ENCODE measurements around the gene KRTAP19-6.

DNA sequence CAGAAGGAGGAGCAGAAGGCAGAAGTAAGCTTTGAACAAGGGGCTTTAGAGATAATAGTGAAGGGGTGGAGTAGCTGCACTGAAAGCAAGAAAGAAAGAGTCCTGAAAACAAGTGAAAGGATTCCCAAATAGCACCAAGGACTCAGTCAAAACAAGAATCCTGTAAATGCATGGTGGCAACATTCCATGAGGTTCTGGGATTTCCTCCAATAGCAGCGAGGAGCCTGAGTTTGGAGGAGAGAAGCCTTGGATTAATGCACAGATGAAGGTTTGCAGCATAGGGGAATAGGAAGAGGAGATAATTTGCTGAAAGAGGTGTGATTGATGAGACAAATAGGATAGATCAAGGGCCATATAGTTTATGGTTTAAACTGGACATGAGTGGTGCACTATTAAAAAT, 37.7 kb upstream of the KRTAP19-6 start:
- no peak for TF ChIP-seq KDM1A (IDR thresholded peaks at IDR 0.05; ENCODE audit: borderline replicate concordance)
- TF ChIP-seq RAD21 (IDR thresholded peaks at IDR 0.05; ENCODE audit: insufficient read depth, low read depth, low read length): no peak
- TF ChIP-seq, protein P1, sequence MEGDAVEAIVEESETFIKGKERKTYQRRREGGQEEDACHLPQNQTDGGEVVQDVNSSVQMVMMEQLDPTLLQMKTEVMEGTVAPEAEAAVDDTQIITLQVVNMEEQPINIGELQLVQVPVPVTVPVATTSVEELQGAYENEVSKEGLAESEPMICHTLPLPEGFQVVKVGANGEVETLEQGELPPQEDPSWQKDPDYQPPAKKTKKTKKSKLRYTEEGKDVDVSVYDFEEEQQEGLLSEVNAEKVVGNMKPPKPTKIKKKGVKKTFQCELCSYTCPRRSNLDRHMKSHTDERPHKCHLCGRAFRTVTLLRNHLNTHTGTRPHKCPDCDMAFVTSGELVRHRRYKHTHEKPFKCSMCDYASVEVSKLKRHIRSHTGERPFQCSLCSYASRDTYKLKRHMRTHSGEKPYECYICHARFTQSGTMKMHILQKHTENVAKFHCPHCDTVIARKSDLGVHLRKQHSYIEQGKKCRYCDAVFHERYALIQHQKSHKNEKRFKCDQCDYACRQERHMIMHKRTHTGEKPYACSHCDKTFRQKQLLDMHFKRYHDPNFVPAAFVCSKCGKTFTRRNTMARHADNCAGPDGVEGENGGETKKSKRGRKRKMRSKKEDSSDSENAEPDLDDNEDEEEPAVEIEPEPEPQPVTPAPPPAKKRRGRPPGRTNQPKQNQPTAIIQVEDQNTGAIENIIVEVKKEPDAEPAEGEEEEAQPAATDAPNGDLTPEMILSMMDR (IDR thresholded peaks at IDR 0.05 in 2 of 3, conservative IDR thresholded peaks at IDR 0.05 in 1 of 3; ENCODE audit: control insufficient read depth in 2 of 3, extremely low read depth in 1 of 3, insufficient read depth in 1 of 3, low read depth in 3 of 3, low read length in 3 of 3): no peak
- TF ChIP-seq POU2F2 (IDR thresholded peaks at IDR 0.05; ENCODE audit: borderline replicate concordance, low read depth, low read length): no peak
- TF ChIP-seq BRCA1 (IDR thresholded peaks at IDR 0.05; ENCODE audit: low read depth, low read length): no peak
- no peak for TF ChIP-seq RELA (IDR thresholded peaks at IDR 0.05; ENCODE audit: borderline replicate concordance, partially characterized antibody)
- TF ChIP-seq ZBTB40 (IDR thresholded peaks at IDR 0.05; ENCODE audit: borderline replicate concordance): no peak
- no peak for TF ChIP-seq SP1 (IDR thresholded peaks at IDR 0.05; ENCODE audit: low read depth, low read length)
- TF ChIP-seq, protein P2, sequence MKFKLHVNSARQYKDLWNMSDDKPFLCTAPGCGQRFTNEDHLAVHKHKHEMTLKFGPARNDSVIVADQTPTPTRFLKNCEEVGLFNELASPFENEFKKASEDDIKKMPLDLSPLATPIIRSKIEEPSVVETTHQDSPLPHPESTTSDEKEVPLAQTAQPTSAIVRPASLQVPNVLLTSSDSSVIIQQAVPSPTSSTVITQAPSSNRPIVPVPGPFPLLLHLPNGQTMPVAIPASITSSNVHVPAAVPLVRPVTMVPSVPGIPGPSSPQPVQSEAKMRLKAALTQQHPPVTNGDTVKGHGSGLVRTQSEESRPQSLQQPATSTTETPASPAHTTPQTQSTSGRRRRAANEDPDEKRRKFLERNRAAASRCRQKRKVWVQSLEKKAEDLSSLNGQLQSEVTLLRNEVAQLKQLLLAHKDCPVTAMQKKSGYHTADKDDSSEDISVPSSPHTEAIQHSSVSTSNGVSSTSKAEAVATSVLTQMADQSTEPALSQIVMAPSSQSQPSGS (IDR thresholded peaks at IDR 0.05; ENCODE audit: low read length): no peak
- TF ChIP-seq PML (IDR thresholded peaks at IDR 0.05; ENCODE audit: low read length): no peak
- no peak for TF ChIP-seq RCOR1 (conservative IDR thresholded peaks at IDR 0.05; ENCODE audit: low read depth, low read length)
- no peak for TF ChIP-seq EZH2 (IDR thresholded peaks at IDR 0.05; ENCODE audit: borderline replicate concordance, control insufficient read depth, low read depth, low read length)

All from GM12878 (cell line).